HUES64 (cell line): ENCODE results near the gene ANLN.
"Not testable (repeated sequence)": the region's sequence is repeated elsewhere in the genome, so short reads cannot be mapped to it uniquely, and the experiment has no call there.

Experiments
- H3K27ac ChIP-seq: 2 replicates; pipeline ENCODE4 v1.7.0; 2013; ENCODE audit warnings: low read depth, low read length, inconsistent platforms
- H3K27me3 ChIP-seq: 2 replicates; pipeline ENCODE4 v1.6.1; 2013; ENCODE audit warnings: mild to moderate bottlenecking, low read length; ENCODE audit not compliant: insufficient read depth
- H3K36me3 ChIP-seq: 2 replicates; pipeline ENCODE4 v1.6.1; 2013; ENCODE audit warnings: mild to moderate bottlenecking, low read length; ENCODE audit not compliant: insufficient read depth
- H3K4me1 ChIP-seq: 2 replicates; pipeline ENCODE4 v1.6.1; 2013; ENCODE audit warnings: mild to moderate bottlenecking, low read length, moderate library complexity; ENCODE audit not compliant: insufficient read depth
- H3K4me3 ChIP-seq: 2 replicates; pipeline ENCODE4 v1.5.1; 2013; ENCODE audit warnings: mild to moderate bottlenecking, low read length, moderate library complexity
- H3K9ac ChIP-seq: 2 replicates; pipeline ENCODE4 v1.6.1; 2013; ENCODE audit warnings: mild to moderate bottlenecking, low read depth, low read length
- H3K9me3 ChIP-seq: 2 replicates; pipeline ENCODE4 v1.6.1; 2013; ENCODE audit warnings: low read depth, low read length; ENCODE audit not compliant: insufficient read depth
- WGBS: fragments of 150-250, 120-280 bp; methylation state at CpG from one replicate; pipeline ENCODE4 v1.1.7; 2013; ENCODE audit warnings: missing lambda C conversion rate; 5-methylcytosine and 5-hydroxymethylcytosine counted together

The ANLN gene

GRCh38 chr7:36381056-36381455 lies 8.6 kb upstream of the ANLN start:
- Histone ChIP-seq H3K4me1 (no peaks in the 10 kb centered on the region), H3K27ac (no peak overlapping the region), H3K4me3 (no peak overlapping the region), H3K36me3 (no peaks in the 10 kb centered on the region), H3K9me3 (no peaks in the 10 kb centered on the region), H3K27me3 (no peaks in the 10 kb centered on the region), H3K9ac (no peak overlapping the region)
- WGBS = 100% methylated on average over 2 of the region's 2 CpGs

- WGBS = no CpG with 5 or more reads among the region's 3 CpGs
- not testable (repeated sequence) for H3K36me3 ChIP-seq, H3K9ac ChIP-seq
Observed at GRCh38 chr7:36383284-36383683, 6.4 kb upstream of the ANLN start.

GRCh38 chr7:36385646-36386045 lies 4.0 kb upstream of the ANLN start:
- H3K9me3 ChIP-seq, H3K9ac ChIP-seq, H3K4me3 ChIP-seq, H3K27me3 ChIP-seq, H3K36me3 ChIP-seq, H3K27ac ChIP-seq, H3K4me1 ChIP-seq: not testable (repeated sequence)
- 96% methylated on average over 2 of the region's 3 CpGs for WGBS

More at GRCh38 chr7:36383284-36383683, 6.4 kb upstream of the ANLN start:
- H3K27me3 ChIP-seq, H3K4me3 ChIP-seq, H3K4me1 ChIP-seq, H3K9me3 ChIP-seq, H3K27ac ChIP-seq: not testable (repeated sequence)

GRCh38 chr7:36387435-36388231 lies 2.0 kb upstream of the ANLN start:
- H3K9me3 ChIP-seq = no peaks in the 10 kb centered on the region
- WGBS = 85% methylated on average over 6 of the region's 7 CpGs
- H3K27me3 ChIP-seq = no peaks in the 10 kb centered on the region
- H3K27ac ChIP-seq = no peak overlapping the region
- peaks cover 13% of the 10 kb centered on the region for H3K4me1 ChIP-seq
- no peak overlapping the region for H3K4me3 ChIP-seq
- no peaks in the 10 kb centered on the region for H3K36me3 ChIP-seq
- no peak overlapping the region for H3K9ac ChIP-seq

GRCh38 chr7:36388423-36388822 lies 1.2 kb upstream of the ANLN start:
- H3K27ac ChIP-seq = peak overlapping the region; percentile 4; the same call in 1 of the 2 replicates
- no peak overlapping the region for H3K4me3 ChIP-seq
- H3K9ac ChIP-seq = no peak overlapping the region
- no peaks in the 10 kb centered on the region for H3K9me3 ChIP-seq
- H3K36me3 ChIP-seq = no peaks in the 10 kb centered on the region
- peaks cover 21% of the 10 kb centered on the region for H3K4me1 ChIP-seq
- 82% methylated on average over 4 of the region's 4 CpGs for WGBS
- H3K27me3 ChIP-seq = no peaks in the 10 kb centered on the region

GRCh38 chr7:36390199-36391090 lies 783 bp downstream of the ANLN start:
- peak overlapping the region; percentile 98 for H3K27ac ChIP-seq
- peaks cover 25% of the 10 kb centered on the region for H3K4me1 ChIP-seq
- H3K27me3 ChIP-seq = no peaks in the 10 kb centered on the region
- peak overlapping the region; percentile 86 for H3K9ac ChIP-seq
- 0 out of 2 replicates have a peak, but pooled peaks cover 4% of the 10 kb centered on the region for H3K36me3 ChIP-seq
- under 1% methylated on average over 25 of the region's 26 CpGs for WGBS
- H3K9me3 ChIP-seq = peaks cover 4% of the 10 kb centered on the region; the same call in 1 of the 2 replicates
- peak overlapping the region; percentile 88 for H3K4me3 ChIP-seq

GRCh38 chr7:36391436-36392198 lies 2.0 kb downstream of the ANLN start:
- H3K9me3 ChIP-seq = peaks cover 7% of the 10 kb centered on the region; the same call in 1 of the 2 replicates
- WGBS = 60% methylated on average over 9 of the region's 10 CpGs
- H3K36me3 ChIP-seq = peaks cover 15% of the 10 kb centered on the region
- peak overlapping the region; percentile 88 for H3K4me3 ChIP-seq
- no peaks in the 10 kb centered on the region for H3K27me3 ChIP-seq
- H3K4me1 ChIP-seq = peaks cover 25% of the 10 kb centered on the region
- H3K9ac ChIP-seq = peak overlapping the region; percentile 12; the same call in 1 of the 2 replicates
- no peak overlapping the region for H3K27ac ChIP-seq

- Histone ChIP-seq H3K27ac (no peak overlapping the region), H3K9ac (no peak overlapping the region), H3K27me3 (no peaks in the 10 kb centered on the region), H3K4me3 (no peak overlapping the region), H3K36me3 (peaks cover 38% of the 10 kb centered on the region), H3K9me3 (peaks cover 7% of the 10 kb centered on the region; the same call in 1 of the 2 replicates), H3K4me1 (peaks cover 25% of the 10 kb centered on the region)
- 86% methylated on average over 1 of the region's 1 CpG for WGBS
Observed at GRCh38 chr7:36393826-36394225, 4.2 kb downstream of the ANLN start.

GRCh38 chr7:36395171-36395894 lies 5.7 kb downstream of the ANLN start:
- peaks cover 53% of the 10 kb centered on the region for H3K36me3 ChIP-seq
- H3K9ac ChIP-seq = no peak overlapping the region
- H3K4me3 ChIP-seq = no peak overlapping the region
- 95% methylated on average over 1 of the region's 1 CpG for WGBS
- H3K27ac ChIP-seq = no peak overlapping the region
- H3K4me1 ChIP-seq = peaks cover 25% of the 10 kb centered on the region
- peaks cover 7% of the 10 kb centered on the region; the same call in 1 of the 2 replicates for H3K9me3 ChIP-seq
- no peaks in the 10 kb centered on the region for H3K27me3 ChIP-seq

GRCh38 chr7:36396150-36396549 lies 6.5 kb downstream of the ANLN start:
- Histone ChIP-seq H3K27ac (no peak overlapping the region), H3K4me1 (peaks cover 25% of the 10 kb centered on the region), H3K9me3 (peaks cover 7% of the 10 kb centered on the region; the same call in 1 of the 2 replicates), H3K9ac (no peak overlapping the region), H3K36me3 (peaks cover 61% of the 10 kb centered on the region), H3K4me3 (no peak overlapping the region), H3K27me3 (no peaks in the 10 kb centered on the region)
- 95% methylated on average over 4 of the region's 4 CpGs for WGBS
